Activated T-cell treated with anti-CD3 and anti-CD28 coated beads, Interleukin-2, amount 50 U/mL, for 4 hours (primary cell): ENCODE measurements around the gene CD79A. TPM values are rescaled to one million over a fixed set of nuclear protein-coding genes. Genes with fewer than 3 reads are reported as not detected.
"Not testable (repeated sequence)": the region's sequence is repeated elsewhere in the genome, so short reads cannot be mapped to it uniquely, and the experiment has no call there.

Source experiments
- ATAC-seq, 2 donors: fragments of 200-7000 bp; cut with Tn5 transposase; one replicate each; pipeline ENCODE4 v1.10.0; 2021
- DNase-seq: peaks from one replicate; pipeline ENCODE4 v3.0.0-alpha.2; 2020
- H3K27me3 Mint-ChIP-seq: one replicate; pipeline ENCODE4 v1.8.0; 2021; ENCODE audit warnings: low read depth, mixed read lengths
- H3K36me3 Mint-ChIP-seq: one replicate; pipeline ENCODE4 v1.8.0; 2022; ENCODE audit warnings: mixed read lengths; ENCODE audit not compliant: insufficient read depth
- H3K4me1 Mint-ChIP-seq: one replicate; pipeline ENCODE4 v1.8.0; 2021; ENCODE audit warnings: low read depth, mixed read lengths
- H3K4me3 Mint-ChIP-seq: one replicate; pipeline ENCODE4 v1.8.0; 2021; ENCODE audit warnings: mild to moderate bottlenecking, moderate library complexity, mixed read lengths
- H3K9me3 Mint-ChIP-seq: one replicate; pipeline ENCODE4 v1.8.0; 2021; ENCODE audit warnings: mixed read lengths
- total RNA-seq, 3 donors: library from RNA; stranded (reverse); gene quantifications; one replicate each; pipeline ENCODE4 v1.2.1, GENCODE V29; 2021

Gene CD79A
- total RNA-seq, 3 donors from 2014 or later = 2.2 to 7.8 (median 2.7) TPM

DNA sequence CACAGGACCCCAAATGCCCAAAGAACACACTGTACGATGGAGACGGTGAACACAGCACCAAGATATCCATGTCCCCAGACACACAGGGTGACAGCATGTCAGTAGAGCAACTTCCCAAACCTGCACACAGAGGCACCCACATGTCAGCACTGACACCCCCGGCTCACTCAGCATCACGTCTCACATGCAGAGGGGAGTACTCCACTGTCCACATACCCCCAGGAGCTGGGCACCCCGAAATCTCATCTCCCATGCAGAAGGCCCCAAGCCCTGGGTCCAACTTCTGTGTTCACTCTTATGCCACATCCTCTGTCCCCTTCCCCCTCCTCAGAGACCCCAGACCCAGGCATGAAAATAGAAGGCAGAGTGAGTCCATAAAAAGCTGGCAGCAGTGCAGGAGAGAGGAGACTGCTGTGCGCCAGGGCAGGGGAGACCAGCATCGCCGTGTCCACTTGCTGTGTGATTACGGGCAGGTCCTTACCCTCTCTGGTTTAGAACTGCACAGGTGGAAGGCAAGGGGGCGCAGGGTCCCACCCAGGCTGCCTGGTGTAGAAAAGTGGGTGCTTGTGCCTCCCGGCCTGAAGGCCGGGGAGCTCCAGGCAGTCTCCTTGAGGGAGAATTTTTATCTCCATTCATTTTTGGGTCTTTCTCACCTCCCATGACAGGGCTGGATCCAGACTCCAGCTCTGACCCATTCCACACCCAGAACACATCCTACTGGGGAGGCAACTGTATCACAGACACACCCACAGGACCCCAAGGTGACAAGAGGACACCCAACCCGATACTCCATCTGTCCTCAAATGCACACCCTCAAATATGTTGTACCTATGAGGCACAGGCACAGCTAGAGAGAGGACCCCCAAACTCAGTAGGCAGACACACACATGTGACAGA lies 34.2 kb downstream of the CD79A start:
- DNase-seq (no peak), ATAC-seq (no peak)
- Mint-ChIP-seq H3K9me3 (no peaks in the 10 kb centered on the region), H3K27me3 (peaks cover 13% of the 10 kb centered on the region), H3K4me1 (peaks cover 34% of the 10 kb centered on the region), H3K4me3 (no peak overlapping the region), H3K36me3 (peaks cover 10% of the 10 kb centered on the region)

DNA sequence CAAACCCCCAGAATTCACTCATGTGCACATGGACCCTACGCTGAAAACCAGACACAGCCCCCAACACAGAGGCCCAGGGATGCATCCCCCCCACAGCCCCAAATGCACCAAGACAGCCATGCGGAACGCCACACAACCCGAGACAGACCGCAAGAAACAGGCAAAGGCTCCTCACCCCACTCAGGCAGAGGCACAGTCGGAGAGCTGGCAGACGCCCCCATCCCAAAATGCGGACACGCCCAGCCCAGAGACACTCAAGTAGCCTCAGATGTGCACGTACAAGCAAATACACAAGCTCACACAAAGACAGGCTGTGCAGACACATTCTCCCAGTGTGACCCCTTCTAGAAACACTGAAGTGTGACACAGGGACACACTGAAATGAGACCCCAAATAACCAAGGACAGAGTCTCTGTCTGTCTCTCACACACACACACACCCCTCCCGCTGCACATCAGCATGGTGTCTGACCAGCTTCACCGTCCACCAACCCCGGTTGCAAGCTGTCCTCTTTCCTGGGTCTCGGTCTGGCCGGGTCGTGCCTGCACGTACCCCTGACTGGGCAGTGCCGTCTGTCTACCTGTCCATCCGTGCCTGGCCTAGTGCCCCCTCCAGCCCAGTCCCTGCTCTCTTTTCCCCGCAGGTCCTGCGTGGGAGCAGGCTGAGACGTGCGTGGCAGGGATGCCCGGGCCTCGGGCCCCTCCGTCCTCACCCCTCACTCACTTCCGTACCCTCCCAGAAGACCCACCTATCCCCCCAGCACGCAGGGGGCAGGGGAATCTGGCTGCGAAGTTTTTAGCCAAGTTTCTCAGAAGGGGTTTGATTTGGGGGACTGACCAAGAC lies 35.0 kb downstream of the CD79A start:
- no peak for ATAC-seq
- H3K4me1 Mint-ChIP-seq = peaks cover 32% of the 10 kb centered on the region
- H3K4me3 Mint-ChIP-seq = peak overlapping the region; percentile 0

DNA sequence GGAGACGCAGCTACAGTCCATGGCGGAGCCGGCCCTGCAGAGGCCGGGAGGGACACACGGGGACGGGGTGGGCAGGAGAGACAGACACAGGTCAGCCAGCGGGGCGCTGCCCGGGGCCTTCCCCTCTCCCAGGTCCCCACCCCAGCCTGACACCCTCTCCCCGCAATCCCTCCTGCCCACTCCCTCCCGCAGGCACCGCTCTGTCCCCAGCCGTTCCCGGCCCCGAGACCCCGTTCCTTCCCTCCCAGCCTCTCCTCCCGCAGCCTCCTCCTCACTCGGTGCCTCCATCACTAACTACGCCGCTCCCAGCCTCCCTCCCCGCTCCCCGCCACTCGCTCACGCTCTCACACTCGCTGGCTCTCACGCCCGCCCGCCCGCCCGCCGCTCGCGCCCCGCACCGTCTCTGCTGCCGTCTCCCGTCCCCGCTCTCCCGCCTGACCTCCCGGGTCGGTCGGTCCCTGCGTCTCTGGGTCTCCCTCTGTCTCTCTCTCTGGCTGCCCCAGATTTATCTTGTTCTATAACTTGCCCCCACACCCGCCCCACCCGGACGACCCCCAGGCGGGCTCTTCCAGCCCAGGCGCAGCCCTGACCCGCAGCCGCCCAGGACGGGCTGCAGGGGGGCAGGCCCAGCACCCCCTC lies 35.9 kb downstream of the CD79A start:
- H3K27me3 Mint-ChIP-seq = peaks cover 13% of the 10 kb centered on the region

More for the DNA sequence above, 35.0 kb downstream of the CD79A start:
- DNase-seq = no peak
- Mint-ChIP-seq H3K27me3 (peaks cover 13% of the 10 kb centered on the region), H3K9me3 (no peaks in the 10 kb centered on the region), H3K36me3 (peaks cover 7% of the 10 kb centered on the region)

DNA sequence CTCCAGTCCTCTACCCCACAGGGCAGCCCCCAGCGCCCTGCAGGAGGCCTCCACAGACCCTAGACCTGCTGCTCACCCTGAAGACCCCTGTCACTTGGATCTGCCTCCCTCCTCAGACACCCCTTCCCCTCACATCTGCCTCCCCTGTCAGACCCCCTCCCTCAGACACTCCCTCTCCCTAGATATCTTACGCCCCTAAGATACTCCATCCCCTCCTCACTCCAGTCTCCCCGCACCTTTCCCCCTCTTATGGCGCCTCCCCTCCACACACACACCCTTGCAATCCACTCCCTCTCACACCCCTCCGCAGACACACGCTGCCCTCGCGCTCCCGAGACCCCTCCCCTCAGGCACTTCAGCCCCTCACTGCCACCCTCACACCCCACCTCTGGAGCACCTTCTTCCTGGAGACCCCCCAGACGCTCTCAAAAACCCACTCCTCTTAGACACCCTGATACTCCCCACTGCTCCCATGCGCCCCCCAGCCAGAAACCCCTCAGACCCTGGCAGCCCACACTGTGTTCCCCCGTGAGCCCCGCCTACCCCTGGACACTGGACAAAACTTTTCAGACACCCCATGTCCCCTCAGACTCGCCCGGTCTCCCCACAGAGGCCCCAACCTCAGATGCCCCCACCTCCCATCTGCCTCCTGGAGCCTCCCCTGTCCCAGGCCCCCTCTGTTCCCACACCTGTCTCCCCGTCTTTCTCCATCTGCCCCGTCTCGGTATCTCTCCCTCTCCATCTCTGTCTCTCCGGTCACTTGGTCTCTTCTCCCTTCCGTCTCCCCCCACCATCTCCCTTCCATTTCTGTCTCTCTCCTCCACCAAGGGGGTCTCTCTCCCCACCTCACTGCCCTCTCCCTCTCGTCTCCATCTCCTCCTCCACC lies 36.7 kb downstream of the CD79A start:
- Mint-ChIP-seq H3K9me3 (no peaks in the 10 kb centered on the region), H3K36me3 (peaks cover 5% of the 10 kb centered on the region), H3K27me3 (peaks cover 13% of the 10 kb centered on the region), H3K4me1 (peaks cover 32% of the 10 kb centered on the region), H3K4me3 (no peak overlapping the region)
- ATAC-seq = peak in 1 of 2 donors; percentile 20
- no peak for DNase-seq

More for the DNA sequence above, 35.9 kb downstream of the CD79A start:
- DNase-seq (no peak), ATAC-seq (peak; percentile 19 to 26)
- H3K4me1 Mint-ChIP-seq = peaks cover 32% of the 10 kb centered on the region
- peaks cover 5% of the 10 kb centered on the region for H3K36me3 Mint-ChIP-seq
- H3K4me3 Mint-ChIP-seq = no peak overlapping the region
- no peaks in the 10 kb centered on the region for H3K9me3 Mint-ChIP-seq

DNA sequence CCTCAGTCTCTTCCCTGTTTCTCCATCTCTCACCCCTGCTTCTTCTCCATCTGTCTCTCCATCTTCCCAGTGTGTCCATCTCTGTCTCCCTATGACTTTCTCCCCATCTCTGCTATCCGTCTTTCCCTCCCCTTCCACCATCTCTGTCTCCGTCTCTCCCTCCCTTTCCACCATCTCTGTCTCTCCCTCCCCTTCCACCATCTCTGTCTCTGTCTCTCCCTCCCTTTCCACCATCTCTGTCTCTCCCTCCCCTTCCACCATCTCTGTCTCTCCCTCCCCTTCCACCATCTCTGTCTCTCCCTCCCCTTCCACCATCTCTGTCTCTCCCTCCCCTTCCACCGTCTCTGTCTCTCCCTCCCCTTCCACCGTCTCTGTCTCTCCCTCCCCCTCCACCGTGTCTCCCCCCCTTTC lies 37.4 kb downstream of the CD79A start:
- H3K27me3 Mint-ChIP-seq = peaks cover 13% of the 10 kb centered on the region
- DNase-seq, H3K36me3 Mint-ChIP-seq, H3K9me3 Mint-ChIP-seq, H3K4me3 Mint-ChIP-seq, ATAC-seq: not testable (repeated sequence)
- peaks cover 32% of the 10 kb centered on the region for H3K4me1 Mint-ChIP-seq

DNA sequence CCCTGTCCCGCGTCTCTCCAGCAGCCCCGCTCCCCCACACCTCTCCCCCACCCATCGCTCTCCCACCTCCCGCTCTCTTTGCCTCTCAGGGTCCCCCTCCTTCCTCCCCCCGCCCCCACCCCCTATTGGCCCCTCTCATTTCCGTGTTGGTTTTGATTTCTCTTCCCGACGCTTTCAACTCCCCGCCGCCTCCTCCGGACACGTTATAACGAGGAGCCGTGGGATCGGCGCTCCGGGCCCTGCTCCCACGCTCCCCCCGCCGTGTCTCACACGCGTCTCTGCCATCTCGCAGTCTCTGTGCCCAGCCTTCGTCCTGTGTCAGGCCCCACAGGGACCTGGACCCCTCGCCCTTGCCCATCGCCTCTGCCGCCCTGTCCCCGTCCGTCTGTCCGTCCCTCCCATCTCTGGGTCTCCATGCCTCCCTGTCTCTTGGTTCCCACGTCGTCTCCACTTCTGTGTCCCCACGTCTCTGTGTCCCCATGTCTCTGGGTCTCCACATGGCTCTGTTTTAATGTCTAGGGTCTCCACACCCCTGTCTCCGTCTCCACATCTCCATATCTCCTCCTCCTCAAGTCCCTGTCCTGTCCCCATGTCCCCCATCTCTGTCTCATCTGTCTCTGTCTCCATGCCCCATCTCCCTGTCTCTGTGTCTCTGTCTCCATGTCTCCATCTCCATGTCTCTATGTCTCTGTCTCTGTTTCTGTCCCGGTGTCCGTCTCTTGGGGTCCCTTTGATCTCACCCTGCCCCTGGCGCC lies 38.1 kb downstream of the CD79A start:
- no peak for DNase-seq
- H3K27me3 Mint-ChIP-seq = peaks cover 13% of the 10 kb centered on the region
- no peaks in the 10 kb centered on the region for H3K9me3 Mint-ChIP-seq
- no peak for ATAC-seq
- peaks cover 31% of the 10 kb centered on the region for H3K4me1 Mint-ChIP-seq
- no peak overlapping the region for H3K4me3 Mint-ChIP-seq
- H3K36me3 Mint-ChIP-seq = peaks cover 5% of the 10 kb centered on the region

DNA sequence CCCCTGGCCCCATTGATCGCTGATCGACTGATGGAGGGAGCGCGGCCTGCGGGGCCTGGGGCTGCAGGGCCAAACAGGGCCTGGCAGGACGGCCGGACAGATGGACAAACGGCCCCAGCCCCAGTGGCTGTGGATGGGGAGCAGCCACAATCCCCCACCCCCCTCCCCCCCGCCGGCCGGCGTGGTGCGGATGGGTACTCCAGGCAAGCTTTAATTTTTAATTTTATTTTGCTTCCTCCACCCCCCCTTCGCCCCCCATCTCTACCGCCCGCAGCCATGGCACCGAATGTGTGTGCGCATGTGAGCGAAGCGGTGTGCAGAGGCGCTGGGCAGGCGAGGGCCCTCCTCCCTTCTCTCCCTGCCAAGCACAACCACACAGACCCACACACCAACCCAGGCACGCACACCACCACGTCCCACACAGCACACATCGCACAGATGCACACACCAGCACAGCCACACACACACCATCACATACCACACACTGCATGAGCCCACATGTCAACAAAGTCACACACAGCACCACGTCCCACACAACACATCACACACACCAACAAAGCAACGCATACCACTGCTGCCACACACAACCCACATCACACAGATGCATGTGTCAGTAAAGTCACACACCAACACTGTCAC lies 38.8 kb downstream of the CD79A start:
- Mint-ChIP-seq H3K27me3 (peaks cover 13% of the 10 kb centered on the region), H3K4me1 (peaks cover 24% of the 10 kb centered on the region), H3K9me3 (no peaks in the 10 kb centered on the region), H3K4me3 (no peak overlapping the region), H3K36me3 (no peaks in the 10 kb centered on the region)
- no peak for ATAC-seq
- DNase-seq = no peak

DNA sequence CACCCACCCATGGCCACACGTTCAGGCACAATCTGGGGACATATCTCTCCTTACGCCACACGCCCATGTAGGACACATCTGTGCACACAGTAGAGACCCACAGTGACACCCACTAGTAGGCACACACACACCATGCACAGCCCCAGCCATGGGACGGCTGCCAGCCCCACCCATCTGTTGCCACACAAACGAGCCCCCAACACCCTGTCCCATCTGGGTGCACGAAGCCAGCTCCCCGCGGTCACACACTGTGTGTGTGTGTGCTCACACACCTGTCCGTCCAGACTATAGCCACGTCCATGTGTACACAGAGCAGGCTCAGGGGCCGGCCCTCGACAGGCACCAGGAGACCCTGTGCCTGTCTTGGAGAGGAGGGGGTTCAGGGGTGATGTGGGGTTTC lies 40.6 kb downstream of the CD79A start:
- DNase-seq (no peak), ATAC-seq (no peak)
- H3K4me1 Mint-ChIP-seq = peaks cover 18% of the 10 kb centered on the region
- H3K4me3 Mint-ChIP-seq = no peak overlapping the region
- H3K36me3 Mint-ChIP-seq = no peaks in the 10 kb centered on the region
- H3K9me3 Mint-ChIP-seq = no peaks in the 10 kb centered on the region
- H3K27me3 Mint-ChIP-seq = peaks cover 12% of the 10 kb centered on the region

DNA sequence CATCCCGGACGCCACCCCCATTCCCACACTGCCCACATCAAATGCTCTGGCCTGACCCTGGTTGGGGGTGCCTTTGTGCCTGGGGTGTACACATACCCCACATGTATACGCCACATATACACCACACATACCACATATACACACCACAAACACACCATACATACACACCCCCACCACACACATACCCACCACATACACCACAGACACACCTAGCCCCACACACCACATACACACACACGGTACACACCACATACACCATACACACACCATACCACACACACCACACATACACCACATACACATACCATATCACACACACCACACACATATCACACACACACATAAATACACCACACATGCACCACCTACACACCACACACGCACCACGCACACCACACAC lies 41.0 kb downstream of the CD79A start:
- Mint-ChIP-seq H3K36me3 (no peaks in the 10 kb centered on the region), H3K4me1 (peaks cover 20% of the 10 kb centered on the region), H3K27me3 (peaks cover 14% of the 10 kb centered on the region), H3K4me3 (no peak overlapping the region), H3K9me3 (no peaks in the 10 kb centered on the region)
- DNase-seq (no peak), ATAC-seq (no peak)

DNA sequence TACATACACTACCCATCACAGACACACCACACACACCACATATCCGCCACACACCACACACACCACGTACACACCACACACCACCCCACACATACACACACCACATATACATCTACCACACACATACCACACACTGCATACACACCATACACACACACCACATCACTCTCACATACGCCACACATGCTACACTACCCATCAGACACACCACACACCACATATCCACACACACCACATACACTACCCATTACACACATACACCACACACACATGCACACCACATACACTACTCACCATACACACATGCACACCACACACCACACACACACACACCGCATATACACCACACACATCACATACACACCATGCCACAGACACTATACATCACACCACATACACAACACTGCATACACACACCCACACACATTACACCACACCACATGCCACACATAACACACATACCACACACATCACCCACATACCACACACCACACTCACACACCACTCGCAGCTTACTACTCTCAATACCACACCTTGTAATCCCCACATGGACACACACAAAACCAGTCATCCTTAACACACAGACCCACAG lies 41.7 kb downstream of the CD79A start:
- peaks cover 20% of the 10 kb centered on the region for H3K4me1 Mint-ChIP-seq
- H3K9me3 Mint-ChIP-seq = no peaks in the 10 kb centered on the region
- peaks cover 2% of the 10 kb centered on the region for H3K36me3 Mint-ChIP-seq
- peaks cover 10% of the 10 kb centered on the region for H3K27me3 Mint-ChIP-seq
- no peak overlapping the region for H3K4me3 Mint-ChIP-seq
- ATAC-seq = no peak
- no peak for DNase-seq

DNA sequence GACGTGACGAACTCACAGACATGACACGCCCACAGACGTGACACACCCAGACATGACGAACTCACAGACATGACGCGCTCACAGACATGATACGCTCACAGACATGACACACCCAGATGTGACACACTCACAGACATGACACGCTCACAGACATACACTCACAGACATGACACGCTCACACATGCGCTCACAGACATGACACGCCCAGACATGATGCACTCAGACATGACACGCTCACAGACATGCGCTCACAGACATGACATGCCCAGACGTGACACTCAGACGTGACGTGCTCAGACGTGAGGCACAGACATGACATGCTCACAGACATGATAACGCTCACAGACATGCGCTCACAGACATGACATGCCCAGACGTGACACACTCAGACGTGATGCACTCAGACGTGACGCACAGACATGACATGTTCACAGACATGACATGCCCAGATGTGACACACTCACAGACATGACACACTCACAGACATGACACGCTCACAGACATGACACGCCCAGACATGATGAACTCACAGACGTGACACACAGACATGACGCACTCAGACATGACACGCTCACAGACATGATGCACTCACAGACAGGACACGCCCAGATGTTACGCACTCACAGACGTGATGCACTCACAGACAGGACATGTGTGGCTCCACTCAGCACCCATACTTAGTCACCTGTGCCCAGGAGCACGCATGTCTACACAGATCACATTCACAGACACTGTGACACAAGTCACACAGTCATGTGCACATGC lies 43.1 kb downstream of the CD79A start:
- DNase-seq = no peak
- ATAC-seq = peak; percentile 16 to 33
- no peak overlapping the region for H3K4me3 Mint-ChIP-seq
- peaks cover 2% of the 10 kb centered on the region for H3K36me3 Mint-ChIP-seq
- no peaks in the 10 kb centered on the region for H3K9me3 Mint-ChIP-seq
- peaks cover 16% of the 10 kb centered on the region for H3K4me1 Mint-ChIP-seq
- H3K27me3 Mint-ChIP-seq = peaks cover 6% of the 10 kb centered on the region
